ENCODE results near the gene R3HCC1L. TPM values are rescaled to one million over a fixed set of nuclear protein-coding genes. Genes with fewer than 3 reads are reported as not detected.

The R3HCC1L gene
- total and polyA plus RNA-seq, 2 of the 4 experiments (the other 2 are of a cell fraction) = 8.3 to 14.7 TPM

GRCh38 chr10:98267894-98268693 is 133.6 kb downstream of the R3HCC1L start, which contains the start of gene LOXL4:
TSS of gene LOXL4 (minus strand) at chr10:98268194. CDS start at chr10:98263019, 5,175 bp downstream.
- Histone ChIP-seq H3K36me3 (ENCODE audit: control insufficient read depth, insufficient read depth, low read length) (no peaks in the 10 kb centered on the region), H3K4me3 (ENCODE audit: insufficient read depth, low read depth, low read length) (peak within 1 kb of the TSS; percentile 42), H2BK20ac (ENCODE audit: low read depth, low read length) (peak within 1 kb of the TSS; percentile 77), H3K4me1 (ENCODE audit: control insufficient read depth, insufficient read depth, low read length) (peaks cover 22% of the 10 kb centered on the region), H3K4me2 (ENCODE audit: low read depth, low read length) (peak within 1 kb of the TSS; percentile 86), H3K27ac (ENCODE audit: insufficient read depth, low read length) (peak within 1 kb of the TSS; percentile 60), H2AFZ (replicated peaks; ENCODE audit: low read length, poor library complexity) (peak within 1 kb of the TSS; percentile 94), H3K4ac (ENCODE audit: low read depth, low read length) (peak within 1 kb of the TSS; percentile 94), H2BK5ac (ENCODE audit: low read depth, low read length, poor library complexity, severe bottlenecking) (peak within 1 kb of the TSS; percentile 19), H3K27me3 (ENCODE audit: control insufficient read depth, insufficient read depth, low read length) (no peaks in the 10 kb centered on the region; the same call in 1 of the 2 replicates), H3K14ac (replicated peaks; ENCODE audit: low read depth, low read length) (peak within 1 kb of the TSS; percentile 62), H3K9ac (ENCODE audit: low read depth, low read length) (peak within 1 kb of the TSS; percentile 74), H4K5ac (ENCODE audit: low read depth, low read length) (peak within 1 kb of the TSS; percentile 96), H4K8ac (ENCODE audit: low read depth in 2 of 2, low read length in 2 of 2) (peak within 1 kb of the TSS; percentile 73 to 93), H3K56ac (ENCODE audit: extremely low read depth, insufficient read depth, low read length) (peak within 1 kb of the TSS; percentile 3; the same call in 1 of the 2 replicates), H3K79me1 (ENCODE audit: low read depth in 1 of 2, low read length in 2 of 2) (peaks cover 0 to 5% of the 10 kb centered on the region in 2 experiments; a peak in 1 of 4 replicates), H2AK9ac (replicated peaks; ENCODE audit: low read depth, low read length, poor library complexity) (peak within 1 kb of the TSS; percentile 97), H3K9me1 (ENCODE audit: insufficient read depth, low read length) (peaks cover 15% of the 10 kb centered on the region), H3K23ac (ENCODE audit: low read depth, low read length) (peak within 1 kb of the TSS; percentile 81), H4K91ac (ENCODE audit: insufficient read depth, low read depth, low read length) (peak within 1 kb of the TSS; percentile 98), H3K9me3 (ENCODE audit: control insufficient read depth, insufficient read depth, low read length) (no peaks in the 10 kb centered on the region), H2BK120ac (ENCODE audit: low read depth, low read length) (peak within 1 kb of the TSS; percentile 93), H2BK15ac (ENCODE audit: low read depth, low read length) (peak within 1 kb of the TSS; percentile 87; the same call in 2 of the 3 replicates), H3K18ac (ENCODE audit: low read depth, low read length) (peak within 1 kb of the TSS; percentile 80), H2AK5ac (ENCODE audit: low read depth, low read length) (peak within 1 kb of the TSS; percentile 88), H4K20me1 (ENCODE audit: insufficient read depth, low read length) (no peaks in the 10 kb centered on the region)
- 8% methylated on average over 33 of the region's 75 CpGs; no CpG with 5 or more reads in 1 of the 2 experiments for WGBS, 2 experiments (ENCODE audit: extremely low coverage in 2 of 2, insufficient read length in 1 of 2)
- no peak for DNase-seq
- POLR2A ChIA-PET (ENCODE audit: unreplicated experiment) = interaction anchor here (0.8 kb wide), 1 partner anchor 41 kb away, joined by 3 read pairs; no protein-coding TSS in a partner anchor
- in situ Hi-C loops (cut with MboI; ENCODE audit: low sequenced_read_pairs) = no loop called here
- no TSS peak for BruUV-seq (replicated peaks)
- dilution Hi-C loops (cut with HindIII; ENCODE audit: low sequenced_read_pairs, unreplicated experiment) = no loop called here
- peak; percentile 60 for ATAC-seq (ENCODE audit: low read depth)
- TF ChIP-seq MAZ (IDR thresholded peaks at IDR 0.05; ENCODE audit: borderline replicate concordance, low read depth, low read length) = peak; percentile 11; the same call in 1 of the 2 replicates
- TF ChIP-seq CEBPB (IDR thresholded peaks at IDR 0.05; ENCODE audit: low read depth, low read length) = no peak
- intact Hi-C loops (cut with micrococcal nuclease) = loop anchor here (2.0 kb wide), 1 partner anchor 41 kb away; no protein-coding TSS in a partner anchor
- CTCF ChIA-PET = interaction anchor here (0.5 to 1.4 kb wide), 2 partner anchors 42 to 368 kb away, joined by 4 to 5 read pairs; no protein-coding TSS in a partner anchor
